Germinal center (tissue), 1 donor: Measurements from ENCODE around the gene EPN3.

Source experiments
- DNase-seq: peaks from one replicate; pipeline ENCODE4 v3.0.0; 2012; ENCODE audit warnings: mixed read lengths, low spot score

EPN3 gene

GRCh38 chr17:50535407-50535806, 2.9 kb downstream of the EPN3 start:
- no peak for DNase-seq

GRCh38 chr17:50536683-50537646, 4.4 kb downstream of the EPN3 start:
- DNase-seq, result no peak

GRCh38 chr17:50537721-50538548, 5.4 kb downstream of the EPN3 start:
- DNase-seq, result no peak

- no peak for DNase-seq
Observed at GRCh38 chr17:50538549-50539410, 6.2 kb downstream of the EPN3 start.

GRCh38 chr17:50539762-50540559, 7.4 kb downstream of the EPN3 start:
- DNase-seq, result no peak

GRCh38 chr17:50540560-50541401, 8.2 kb downstream of the EPN3 start:
- DNase-seq, result no peak

- DNase-seq, result no peak
Observed at GRCh38 chr17:50541402-50541715, 8.8 kb downstream of the EPN3 start.

- peak; percentile 97 for DNase-seq
Observed at GRCh38 chr17:50541716-50542688, 9.5 kb downstream of the EPN3 start.

- DNase-seq, result no peak
Observed at GRCh38 chr17:50542795-50543774, 10.6 kb downstream of the EPN3 start.

- no peak for DNase-seq
Observed at GRCh38 chr17:50544516-50544915, 12.0 kb downstream of the EPN3 start.

GRCh38 chr17:50545311-50545710, 12.8 kb downstream of the EPN3 start:
- DNase-seq, result no peak

GRCh38 chr17:50546701-50547034, 14.1 kb downstream of the EPN3 start:
- no peak for DNase-seq

GRCh38 chr17:50547035-50547735, 14.7 kb downstream of the EPN3 start, which contains the start of gene SPATA20:
TSS of gene SPATA20 (plus strand) at chr17:50547174. CDS start at chr17:50547209, 35 bp downstream.
- peak; percentile 86 for DNase-seq

- DNase-seq, result no peak
Observed at GRCh38 chr17:50547736-50548083, 15.2 kb downstream of the EPN3 start.

- no peak for DNase-seq
Observed at GRCh38 chr17:50548831-50549230, 16.3 kb downstream of the EPN3 start.

- no peak for DNase-seq
Observed at GRCh38 chr17:50549256-50549941, 16.9 kb downstream of the EPN3 start.

- no peak for DNase-seq
Observed at GRCh38 chr17:50549969-50550368, 17.4 kb downstream of the EPN3 start.
